ENCODE measurements around the gene HLA-DPB1.

GRCh38 chr6:33036535-33036934 lies 39.3 kb upstream of the HLA-DPB1 start:
- TF ChIP-seq CTCF (conservative IDR thresholded peaks at IDR 0.05; ENCODE audit: low read depth, low read length) (no peak), EZH2 (IDR thresholded peaks at IDR 0.05; ENCODE audit: low read length, unreplicated experiment) (no peak), EZH2phosphoT487 (IDR thresholded peaks at IDR 0.05; ENCODE audit: borderline replicate concordance, low read length) (no peak)
